ENCODE results near the gene EIF4B. TPM values are rescaled to one million over a fixed set of nuclear protein-coding genes. Genes with fewer than 3 reads are reported as not detected.

Gene EIF4B
- total and polyA plus RNA-seq, 2 of the 13 experiments (the other 11 are each of a cell fraction or from before 2014, with no cell fraction given): 416 to 548 TPM

GRCh38 chr12:53046655-53047220, 40.5 kb downstream of the EIF4B start (continued):
- TF ChIP-seq, protein P1, sequence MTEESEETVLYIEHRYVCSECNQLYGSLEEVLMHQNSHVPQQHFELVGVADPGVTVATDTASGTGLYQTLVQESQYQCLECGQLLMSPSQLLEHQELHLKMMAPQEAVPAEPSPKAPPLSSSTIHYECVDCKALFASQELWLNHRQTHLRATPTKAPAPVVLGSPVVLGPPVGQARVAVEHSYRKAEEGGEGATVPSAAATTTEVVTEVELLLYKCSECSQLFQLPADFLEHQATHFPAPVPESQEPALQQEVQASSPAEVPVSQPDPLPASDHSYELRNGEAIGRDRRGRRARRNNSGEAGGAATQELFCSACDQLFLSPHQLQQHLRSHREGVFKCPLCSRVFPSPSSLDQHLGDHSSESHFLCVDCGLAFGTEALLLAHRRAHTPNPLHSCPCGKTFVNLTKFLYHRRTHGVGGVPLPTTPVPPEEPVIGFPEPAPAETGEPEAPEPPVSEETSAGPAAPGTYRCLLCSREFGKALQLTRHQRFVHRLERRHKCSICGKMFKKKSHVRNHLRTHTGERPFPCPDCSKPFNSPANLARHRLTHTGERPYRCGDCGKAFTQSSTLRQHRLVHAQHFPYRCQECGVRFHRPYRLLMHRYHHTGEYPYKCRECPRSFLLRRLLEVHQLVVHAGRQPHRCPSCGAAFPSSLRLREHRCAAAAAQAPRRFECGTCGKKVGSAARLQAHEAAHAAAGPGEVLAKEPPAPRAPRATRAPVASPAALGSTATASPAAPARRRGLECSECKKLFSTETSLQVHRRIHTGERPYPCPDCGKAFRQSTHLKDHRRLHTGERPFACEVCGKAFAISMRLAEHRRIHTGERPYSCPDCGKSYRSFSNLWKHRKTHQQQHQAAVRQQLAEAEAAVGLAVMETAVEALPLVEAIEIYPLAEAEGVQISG (CRISPR knock-in tag; IDR thresholded peaks at IDR 0.05): 0 out of 2 replicates have a peak, but pooled peaks have one; percentile 25
- TF ChIP-seq ZNF446 (CRISPR knock-in tag; IDR thresholded peaks at IDR 0.05): no peak
- no peak for TF ChIP-seq TOPORS (CRISPR knock-in tag; IDR thresholded peaks at IDR 0.05)
- TF ChIP-seq CC2D1A (CRISPR knock-in tag; IDR thresholded peaks at IDR 0.05): no peak
- no peak for TF ChIP-seq ARID2 (CRISPR knock-in tag; IDR thresholded peaks at IDR 0.05; ENCODE audit: borderline replicate concordance)
- TF ChIP-seq ZNF10 (CRISPR knock-in tag; IDR thresholded peaks at IDR 0.05; ENCODE audit: borderline replicate concordance, low read depth): no peak
- TF ChIP-seq NONO (IDR thresholded peaks at IDR 0.05): no peak
- no peak for TF ChIP-seq NONO (CRISPR knock-in tag; conservative IDR thresholded peaks at IDR 0.05)
- TF ChIP-seq ZNF652 (CRISPR knock-in tag; IDR thresholded peaks at IDR 0.05; ENCODE audit: borderline replicate concordance, low read depth): no peak
- TF ChIP-seq BHLHE40 (IDR thresholded peaks at IDR 0.05; ENCODE audit: low read length): no peak
- TF ChIP-seq, protein P2, sequence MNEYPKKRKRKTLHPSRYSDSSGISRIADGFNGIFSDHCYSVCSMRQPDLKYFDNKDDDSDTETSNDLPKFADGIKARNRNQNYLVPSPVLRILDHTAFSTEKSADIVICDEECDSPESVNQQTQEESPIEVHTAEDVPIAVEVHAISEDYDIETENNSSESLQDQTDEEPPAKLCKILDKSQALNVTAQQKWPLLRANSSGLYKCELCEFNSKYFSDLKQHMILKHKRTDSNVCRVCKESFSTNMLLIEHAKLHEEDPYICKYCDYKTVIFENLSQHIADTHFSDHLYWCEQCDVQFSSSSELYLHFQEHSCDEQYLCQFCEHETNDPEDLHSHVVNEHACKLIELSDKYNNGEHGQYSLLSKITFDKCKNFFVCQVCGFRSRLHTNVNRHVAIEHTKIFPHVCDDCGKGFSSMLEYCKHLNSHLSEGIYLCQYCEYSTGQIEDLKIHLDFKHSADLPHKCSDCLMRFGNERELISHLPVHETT (CRISPR knock-in tag; conservative IDR thresholded peaks at IDR 0.05): no peak
- no peak for TF ChIP-seq EZH2 (conservative IDR thresholded peaks at IDR 0.05; ENCODE audit: low read depth, low read length)
- TF ChIP-seq RARG (CRISPR knock-in tag; IDR thresholded peaks at IDR 0.05; ENCODE audit: low read depth): no peak
- TF ChIP-seq ZNF749 (CRISPR knock-in tag; IDR thresholded peaks at IDR 0.05; ENCODE audit: borderline replicate concordance): peak; percentile 54; the same call in 1 of the 2 replicates
- no peak for TF ChIP-seq DZIP1 (CRISPR knock-in tag; IDR thresholded peaks at IDR 0.05)
- TF ChIP-seq SALL1 (CRISPR knock-in tag; IDR thresholded peaks at IDR 0.05): peak; percentile 47; the same call in 1 of the 2 replicates
- no peak for TF ChIP-seq NFE2L1 (CRISPR knock-in tag; IDR thresholded peaks at IDR 0.05; ENCODE audit: borderline replicate concordance)
- no peak for TF ChIP-seq ZNF746 (CRISPR knock-in tag; IDR thresholded peaks at IDR 0.05)
- no peak for TF ChIP-seq ZNF776 (CRISPR knock-in tag; IDR thresholded peaks at IDR 0.05)
- TF ChIP-seq, protein P3, sequence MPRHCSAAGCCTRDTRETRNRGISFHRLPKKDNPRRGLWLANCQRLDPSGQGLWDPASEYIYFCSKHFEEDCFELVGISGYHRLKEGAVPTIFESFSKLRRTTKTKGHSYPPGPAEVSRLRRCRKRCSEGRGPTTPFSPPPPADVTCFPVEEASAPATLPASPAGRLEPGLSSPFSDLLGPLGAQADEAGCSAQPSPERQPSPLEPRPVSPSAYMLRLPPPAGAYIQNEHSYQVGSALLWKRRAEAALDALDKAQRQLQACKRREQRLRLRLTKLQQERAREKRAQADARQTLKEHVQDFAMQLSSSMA (CRISPR knock-in tag; IDR thresholded peaks at IDR 0.05): no peak
- no peak for TF ChIP-seq ZNF674 (CRISPR knock-in tag; IDR thresholded peaks at IDR 0.05; ENCODE audit: low read depth)
- TF ChIP-seq DNMT3B (CRISPR knock-in tag; conservative IDR thresholded peaks at IDR 0.05): no peak
- TF ChIP-seq ZNF562 (CRISPR knock-in tag; IDR thresholded peaks at IDR 0.05; ENCODE audit: borderline replicate concordance): no peak
